Lung (tissue), 12 donors: Measurements from ENCODE around the gene ZNF236. TPM values are rescaled to one million over a fixed set of nuclear protein-coding genes. Genes with fewer than 3 reads are reported as not detected.

Source experiments
- ATAC-seq: fragments of 200-7000 bp; cut with Tn5 transposase; one replicate; pipeline ENCODE4 v1.9.1; 2020; ENCODE audit warnings: moderate number of reproducible peaks; ENCODE audit not compliant: insufficient read depth, low FRiP score
- DNase-seq, 3 donors: peaks; one replicate each; pipeline ENCODE4 v3.0.0-alpha.2; 2013 to 2017
- H3K27ac ChIP-seq, 2 donors: one replicate each; pipeline ENCODE4 v1.5.1; 2013; ENCODE audit warnings: mild to moderate bottlenecking in 2 of 2, moderate library complexity in 2 of 2, control low read depth in 1 of 2, inconsistent platforms in 1 of 2, low read depth in 1 of 2, low read length in 1 of 2
- H3K27me3 ChIP-seq, 3 donors: one replicate each; pipeline ENCODE4 v1.5.1; 2013; ENCODE audit warnings: low read length in 2 of 3; ENCODE audit not compliant: control insufficient read depth in 3 of 3, insufficient read depth in 3 of 3
- H3K36me3 ChIP-seq, 4 donors: one replicate each; pipeline ENCODE4 v1.5.1; 2013; ENCODE audit warnings: low read length in 4 of 4, mild to moderate bottlenecking in 1 of 4, moderate library complexity in 1 of 4; ENCODE audit not compliant: control insufficient read depth in 4 of 4, insufficient read depth in 4 of 4
- H3K4me1 ChIP-seq, 5 donors: one replicate each; pipeline ENCODE4 v1.5.1; 2013; ENCODE audit warnings: low read length in 5 of 5, mild to moderate bottlenecking in 2 of 5, moderate library complexity in 1 of 5; ENCODE audit not compliant: control insufficient read depth in 5 of 5, insufficient read depth in 5 of 5
- H3K4me3 ChIP-seq: one replicate; pipeline ENCODE4 v1.5.1; 2013; ENCODE audit warnings: mild to moderate bottlenecking, control low read depth, moderate library complexity
- H3K9ac ChIP-seq, 2 donors: one replicate each; pipeline ENCODE4 v1.5.1; 2013; ENCODE audit warnings: low read length in 2 of 2, control low read depth in 1 of 2; ENCODE audit not compliant: insufficient read depth in 1 of 2
- H3K9me3 ChIP-seq, 4 donors: one replicate each; pipeline ENCODE4 v1.5.1; 2013; ENCODE audit warnings: low read length in 3 of 4, mild to moderate bottlenecking in 1 of 4, moderate library complexity in 1 of 4; ENCODE audit not compliant: control insufficient read depth in 4 of 4, insufficient read depth in 3 of 4
- CTCF ChIP-seq: IDR thresholded peaks from 2 replicates; pipeline ENCODE4 v1.5.1; 2012; ENCODE audit warnings: mild to moderate bottlenecking; ENCODE audit errors: control extremely low read depth, extremely low read depth
- WGBS, 2 donors: extraction: QIAGEN DNeasy Blood & Tissue Kit; methylation state at CpG; one replicate each; pipeline ENCODE4 v1.1.7; 2013; 5-methylcytosine and 5-hydroxymethylcytosine counted together
- polyA plus RNA-seq, 2 donors: library from polyadenylated mRNA; stranded (reverse); fragments of 200-250 nt; gene quantifications; one replicate each; pipeline ENCODE4 v1.2.1, GENCODE V29; 2013
- total RNA-seq, 2 donors: library from RNA; depleted of rRNA in 1 of 2; stranded (reverse); fragments of >200 nt in 1 of 2; gene quantifications; one replicate each; pipeline ENCODE4 v1.2.1, GENCODE V29; 2014 to 2021
- donor health status: control.
- donor health status: control.
- donor health status: Bipolar disorder and iron deficiency.
- donor health status: healthy.
- donor health status: DM: yes; HTN: yes; CAD: no.

Gene ZNF236
- total and polyA plus RNA-seq, 4 donors: 2.4 to 23.1 (median 8.8) TPM

DNA sequence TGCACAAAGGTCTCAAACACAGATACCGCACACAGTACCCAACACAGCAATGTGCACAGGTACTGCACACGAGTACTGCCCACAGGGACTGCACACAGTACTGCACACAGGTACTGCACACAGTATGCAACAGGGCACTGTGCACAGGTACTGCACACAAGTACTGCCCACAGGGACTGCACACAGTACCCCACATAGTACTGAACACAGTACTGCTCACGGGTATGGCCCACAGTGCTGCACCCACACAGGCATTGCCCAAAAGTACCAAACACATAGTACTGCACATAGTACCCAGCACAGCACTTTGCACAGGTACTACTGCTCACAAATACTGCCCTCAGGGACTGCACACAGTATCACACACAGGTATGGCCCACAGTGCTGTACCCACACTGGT is 73.1 kb downstream of the ZNF236 start:
- H3K4me1 ChIP-seq: no peaks in the 10 kb centered on the region
- H3K27me3 ChIP-seq: no peaks in the 10 kb centered on the region
- H3K27ac ChIP-seq: no peak overlapping the region
- H3K4me3 ChIP-seq: no peak overlapping the region
- H3K9me3 ChIP-seq: peaks cover 0 to 15% (median 4%) of the 10 kb centered on the region in 4 donors
- no peak for ATAC-seq
- TF ChIP-seq CTCF: no peak
- 98 to 99% methylated on average over 3 of the region's 3 CpGs for WGBS, 2 donors
- no peak for DNase-seq
- H3K36me3 ChIP-seq: peaks cover 29 to 48% (median 38%) of the 10 kb centered on the region in 4 donors
- no peak overlapping the region for H3K9ac ChIP-seq

DNA sequence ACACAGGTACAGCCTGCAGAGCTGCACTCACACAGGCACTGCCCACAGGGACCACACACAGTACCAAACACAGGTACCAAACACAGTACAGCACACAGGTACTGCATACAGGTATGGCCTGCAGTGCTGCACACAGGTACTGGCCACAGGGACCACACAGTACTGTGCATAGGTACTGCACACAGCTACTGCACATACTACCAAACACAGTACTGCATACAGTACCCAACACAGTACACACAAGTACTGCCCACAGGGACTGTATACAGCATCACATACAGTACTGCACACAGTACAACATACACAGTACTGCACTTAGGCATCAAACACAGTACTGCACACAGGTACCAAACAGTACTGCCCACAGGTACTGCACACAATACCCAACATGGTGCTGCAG is 74.3 kb downstream of the ZNF236 start:
- no peak for ATAC-seq
- H3K36me3 ChIP-seq: peaks cover 29 to 57% (median 42%) of the 10 kb centered on the region in 4 donors
- TF ChIP-seq CTCF: no peak
- H3K4me3 ChIP-seq: no peak overlapping the region
- no peak overlapping the region for H3K27ac ChIP-seq
- H3K4me1 ChIP-seq: no peaks in the 10 kb centered on the region
- no peaks in the 10 kb centered on the region for H3K27me3 ChIP-seq
- DNase-seq: no peak
- H3K9me3 ChIP-seq: peaks cover 0 to 15% (median 4%) of the 10 kb centered on the region in 4 donors
- H3K9ac ChIP-seq: no peak overlapping the region

DNA sequence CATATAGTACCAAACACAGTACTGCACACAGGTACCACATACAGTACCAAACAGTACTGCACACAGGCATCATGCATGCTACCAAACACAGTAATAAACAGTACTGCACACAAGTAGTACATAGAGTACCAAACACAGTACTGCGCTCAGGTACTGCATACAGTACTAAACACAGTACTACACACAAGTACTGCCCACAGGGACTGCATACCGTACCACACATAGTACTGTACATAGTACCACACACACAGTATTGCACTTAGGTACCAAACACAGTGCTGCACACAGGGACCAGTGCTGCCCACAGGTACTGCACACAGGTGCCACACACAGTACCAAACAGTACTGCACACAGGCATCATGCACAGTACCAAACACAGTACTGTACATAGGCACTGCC is 74.9 kb downstream of the ZNF236 start:
- H3K9me3 ChIP-seq: peaks cover 0 to 15% (median 4%) of the 10 kb centered on the region in 4 donors
- no peaks in the 10 kb centered on the region for H3K27me3 ChIP-seq
- no peak overlapping the region for H3K4me3 ChIP-seq
- H3K9ac ChIP-seq: no peak overlapping the region
- WGBS, 2 donors: 99 to 100% methylated on average over 2 of the region's 2 CpGs
- H3K4me1 ChIP-seq: no peaks in the 10 kb centered on the region
- DNase-seq: no peak
- peaks cover 29 to 57% (median 42%) of the 10 kb centered on the region in 4 donors for H3K36me3 ChIP-seq
- ATAC-seq: no peak
- no peak for TF ChIP-seq CTCF
- no peak overlapping the region for H3K27ac ChIP-seq

DNA sequence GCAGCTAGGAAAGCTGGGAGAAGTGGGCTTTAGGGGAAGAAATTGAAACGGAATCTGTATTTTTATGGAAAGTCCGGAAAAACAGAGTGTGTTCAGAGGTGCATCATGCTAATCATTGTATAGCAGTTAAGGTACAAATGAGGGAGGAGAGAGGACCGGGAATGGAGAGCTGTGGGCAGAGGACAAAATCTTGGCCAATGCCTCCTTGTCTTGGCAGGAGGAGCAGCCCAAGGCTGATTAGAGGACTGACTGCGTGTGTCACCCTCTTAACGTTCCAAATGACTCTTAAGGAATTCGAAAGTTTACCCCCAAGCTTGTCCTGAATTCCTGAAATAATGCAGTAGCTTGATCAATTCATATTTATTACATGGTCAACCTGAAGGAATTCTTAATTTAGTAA is 81.0 kb downstream of the ZNF236 start:
- no peak for TF ChIP-seq CTCF
- Histone ChIP-seq H3K4me1 (peaks cover 0 to 4% (median 0%) of the 10 kb centered on the region in 5 donors), H3K36me3 (peaks cover 3 to 37% (median 21%) of the 10 kb centered on the region in 4 donors), H3K4me3 (no peak overlapping the region), H3K9ac (no peak overlapping the region), H3K27me3 (no peaks in the 10 kb centered on the region), H3K9me3 (no peaks in the 10 kb centered on the region), H3K27ac (no peak overlapping the region)
- 85 to 90% methylated on average over 6 of the region's 6 CpGs for WGBS, 2 donors
- DNase-seq: no peak
- no peak for ATAC-seq
